Kidney (tissue), 14 donors: ENCODE measurements around the gene SPAM1. TPM values are rescaled to one million over a fixed set of nuclear protein-coding genes. Genes with fewer than 3 reads are reported as not detected.
"Not testable (repeated sequence)": the region's sequence is repeated elsewhere in the genome, so short reads cannot be mapped to it uniquely, and the experiment has no call there.

Source experiments
- DNase-seq, 5 donors: peaks; one replicate each; pipeline ENCODE4 v3.0.0-alpha.2; 2013 to 2020
- FAIRE-seq: peaks from 2 replicates; lab custom pipeline; 2012; peaks lifted over from hg19 to GRCh38; lab: Jason Lieb, UNC
- H3K27ac ChIP-seq, 2 donors: one replicate each; pipeline ENCODE4 v1.7.0; 2013; ENCODE audit warnings: low read depth in 2 of 2, low read length in 2 of 2, inconsistent platforms in 1 of 2
- H3K27me3 ChIP-seq: one replicate; pipeline ENCODE4 v1.7.1; 2013; ENCODE audit warnings: low read length, inconsistent platforms; ENCODE audit not compliant: control insufficient read depth, insufficient read depth
- H3K36me3 ChIP-seq, 3 donors: one replicate each; pipeline versions ENCODE4 v1.7.0 to v1.7.1; 2013; ENCODE audit warnings: low read length in 3 of 3, control low read depth in 1 of 3, inconsistent platforms in 1 of 3; ENCODE audit not compliant: insufficient read depth in 3 of 3, control insufficient read depth in 2 of 3
- H3K4me1 ChIP-seq, 3 donors: one replicate each; pipeline versions ENCODE4 v1.7.0 to v1.7.1; 2013; ENCODE audit warnings: low read length in 3 of 3, inconsistent platforms in 1 of 3, low read depth in 1 of 3; ENCODE audit not compliant: control insufficient read depth in 2 of 3, insufficient read depth in 2 of 3
- H3K4me3 ChIP-seq, 3 donors: one replicate each; pipeline versions ENCODE4 v1.7.0 to v1.8.1; 2013; ENCODE audit warnings: low read length in 3 of 3, control low read depth in 1 of 3, inconsistent platforms in 1 of 3
- H3K9ac ChIP-seq, 3 donors: one replicate each; pipeline versions ENCODE4 v1.7.0 to v1.7.1; 2013; ENCODE audit warnings: low read length in 3 of 3, control low read depth in 1 of 3, inconsistent platforms in 1 of 3
- H3K9me3 ChIP-seq, 3 donors: one replicate each; pipeline versions ENCODE4 v1.7.0 to v1.7.1; 2013; ENCODE audit warnings: low read length in 3 of 3, control low read depth in 1 of 3, inconsistent platforms in 1 of 3; ENCODE audit not compliant: control insufficient read depth in 2 of 3, insufficient read depth in 1 of 3
- intact Hi-C: fragments of 100-400 bp; cut with DNase I; formaldehyde crosslinking; loops from one replicate; pipeline ENCODE4 v1.11.1; 2022
- polyA plus RNA-seq: library from polyadenylated mRNA; stranded (reverse); fragments of 350-450 nt; fragmentation: Illumina TruSeq; extraction: RNeasy Lipid Tissue Mini Kit (QIAGEN cat#74804); gene quantifications from one replicate; pipeline ENCODE4 v1.2.3, GENCODE V29; 2014; ENCODE audit warnings: low read depth, low replicate concordance; ENCODE audit not compliant: insufficient read depth
- total RNA-seq: library from RNA; stranded (reverse); fragmentation: NEBNext Ultra II Directional; extraction: Animal tissue kit (Norgen Biotek cat#: 25700); gene quantifications from one replicate; pipeline ENCODE4 v1.2.1, GENCODE V29; 2021
- TF ChIP-seq, protein P1 (sequence below): IDR thresholded peaks from 3 replicates; pipeline ENCODE4 v1.5.1; 2012; ENCODE audit warnings: mild to moderate bottlenecking, moderate library complexity, borderline replicate concordance; ENCODE audit not compliant: insufficient read depth; ENCODE audit errors: extremely low read depth
- donor health status: control.
- donor health status: control.
- donor health status: control.
- donor health status: control.
- donor health status: control.
- donor health status: DM: yes; HTN: yes; CAD: no.
- donor health status: Normal renal cell carcinoma (clear cell type).

The SPAM1 gene
- total and polyA plus RNA-seq, 2 donors from 2014 or later = not detected

DNA sequence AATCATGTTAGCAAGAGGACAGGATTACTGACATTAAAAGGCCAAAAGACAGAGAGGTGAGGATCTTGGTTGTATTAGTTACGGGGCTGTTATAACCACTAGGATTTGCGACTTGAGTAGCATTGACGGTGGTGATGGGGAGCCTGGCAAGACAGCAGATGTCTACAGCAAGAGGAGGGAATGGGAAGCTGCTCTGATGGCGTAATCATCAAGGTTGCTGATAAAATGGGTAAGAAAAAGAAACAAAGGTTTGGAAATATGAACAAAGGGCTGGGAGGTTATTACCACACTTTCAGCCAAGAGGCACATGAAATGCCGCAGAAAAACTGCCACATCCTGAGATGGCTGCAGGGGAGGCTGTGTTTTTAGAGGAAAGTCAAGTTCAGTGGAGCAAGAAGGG is 73.9 kb downstream of the SPAM1 start:
- no peak for FAIRE-seq
- intact Hi-C loops = no loop called here
- Histone ChIP-seq H3K9ac (no peak overlapping the region), H3K9me3 (peaks cover 0 to 11% (median 4%) of the 10 kb centered on the region in 3 donors), H3K36me3 (no peaks in the 10 kb centered on the region), H3K4me3 (no peak overlapping the region), H3K4me1 (no peaks in the 10 kb centered on the region), H3K27ac (no peak overlapping the region), H3K27me3 (no peaks in the 10 kb centered on the region)
- TF ChIP-seq, protein P1, sequence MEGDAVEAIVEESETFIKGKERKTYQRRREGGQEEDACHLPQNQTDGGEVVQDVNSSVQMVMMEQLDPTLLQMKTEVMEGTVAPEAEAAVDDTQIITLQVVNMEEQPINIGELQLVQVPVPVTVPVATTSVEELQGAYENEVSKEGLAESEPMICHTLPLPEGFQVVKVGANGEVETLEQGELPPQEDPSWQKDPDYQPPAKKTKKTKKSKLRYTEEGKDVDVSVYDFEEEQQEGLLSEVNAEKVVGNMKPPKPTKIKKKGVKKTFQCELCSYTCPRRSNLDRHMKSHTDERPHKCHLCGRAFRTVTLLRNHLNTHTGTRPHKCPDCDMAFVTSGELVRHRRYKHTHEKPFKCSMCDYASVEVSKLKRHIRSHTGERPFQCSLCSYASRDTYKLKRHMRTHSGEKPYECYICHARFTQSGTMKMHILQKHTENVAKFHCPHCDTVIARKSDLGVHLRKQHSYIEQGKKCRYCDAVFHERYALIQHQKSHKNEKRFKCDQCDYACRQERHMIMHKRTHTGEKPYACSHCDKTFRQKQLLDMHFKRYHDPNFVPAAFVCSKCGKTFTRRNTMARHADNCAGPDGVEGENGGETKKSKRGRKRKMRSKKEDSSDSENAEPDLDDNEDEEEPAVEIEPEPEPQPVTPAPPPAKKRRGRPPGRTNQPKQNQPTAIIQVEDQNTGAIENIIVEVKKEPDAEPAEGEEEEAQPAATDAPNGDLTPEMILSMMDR = no peak
- DNase-seq = no peak

DNA sequence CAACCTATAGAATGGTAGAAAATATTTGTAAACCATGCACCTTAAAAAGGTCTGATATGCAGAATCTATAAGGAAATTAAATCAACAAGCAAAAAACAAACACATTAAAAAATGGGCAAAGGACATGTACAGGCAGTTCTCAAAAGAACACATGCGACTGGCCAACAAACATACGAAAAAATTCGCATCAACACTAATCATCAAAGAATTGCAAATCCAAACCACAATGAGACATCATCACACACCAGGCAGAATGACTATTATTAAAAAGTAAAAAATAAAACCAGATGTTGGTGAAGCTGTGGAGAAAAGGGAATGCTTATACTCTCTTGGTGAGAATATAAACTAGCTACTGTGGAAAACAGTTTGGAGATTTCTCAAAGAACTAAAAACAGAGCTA is 74.7 kb downstream of the SPAM1 start:
- H3K27ac ChIP-seq = no peak overlapping the region
- no peak for FAIRE-seq
- no peak overlapping the region for H3K9ac ChIP-seq
- DNase-seq = no peak
- intact Hi-C loops = no loop called here
- H3K36me3 ChIP-seq = no peaks in the 10 kb centered on the region
- peaks cover 0 to 11% (median 4%) of the 10 kb centered on the region in 3 donors for H3K9me3 ChIP-seq
- no peak overlapping the region for H3K4me3 ChIP-seq
- H3K27me3 ChIP-seq = no peaks in the 10 kb centered on the region
- TF ChIP-seq, protein P1 = no peak
- no peaks in the 10 kb centered on the region for H3K4me1 ChIP-seq

DNA sequence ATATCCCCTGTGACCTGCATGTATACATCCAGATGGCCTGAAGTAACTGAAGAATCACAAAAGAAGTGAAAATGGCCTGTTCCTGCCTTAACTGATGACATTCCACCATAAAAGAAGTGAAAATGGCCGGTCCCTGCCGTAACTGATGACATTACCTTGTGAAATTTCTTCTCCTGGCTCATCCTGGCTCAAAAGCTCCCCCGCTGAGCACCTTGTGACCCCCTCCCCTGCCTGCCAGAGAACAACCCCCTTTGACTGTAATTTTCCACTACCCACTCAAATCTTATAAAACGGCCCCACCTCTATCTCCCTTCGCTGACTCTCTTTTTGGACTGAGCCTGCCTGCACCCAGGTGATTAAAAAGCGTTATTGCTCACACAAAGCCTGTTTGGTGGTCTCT is 83.3 kb downstream of the SPAM1 start:
- H3K36me3 ChIP-seq, H3K9ac ChIP-seq, H3K4me1 ChIP-seq, H3K9me3 ChIP-seq, intact Hi-C loops, H3K4me3 ChIP-seq, DNase-seq, FAIRE-seq, H3K27me3 ChIP-seq, H3K27ac ChIP-seq: not testable (repeated sequence)

DNA sequence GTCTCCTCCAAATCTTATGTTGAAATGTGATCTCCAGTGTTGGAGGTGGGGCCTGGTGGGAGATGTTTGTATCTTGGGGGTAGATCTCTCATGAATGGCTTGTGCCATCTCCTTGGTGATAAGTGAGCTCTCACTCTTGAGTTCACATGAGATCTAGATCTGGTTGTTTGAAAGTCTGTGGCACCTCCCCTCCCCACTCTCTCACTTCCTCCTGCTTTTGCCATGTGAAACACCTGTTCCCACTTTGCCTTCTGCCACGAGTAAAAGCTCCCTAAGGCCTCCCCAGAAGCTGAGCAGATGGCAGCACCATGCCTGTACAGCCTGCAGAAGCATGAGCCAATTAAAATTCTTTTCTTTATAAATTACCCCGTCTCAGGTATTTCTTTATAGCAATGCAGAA is 84.3 kb downstream of the SPAM1 start:
- no peaks in the 10 kb centered on the region for H3K4me1 ChIP-seq
- no peaks in the 10 kb centered on the region for H3K27me3 ChIP-seq
- DNase-seq (no peak), FAIRE-seq (no peak)
- no peak overlapping the region for H3K27ac ChIP-seq
- H3K4me3 ChIP-seq = no peak overlapping the region
- TF ChIP-seq, protein P1 = no peak
- no peak overlapping the region for H3K9ac ChIP-seq
- H3K36me3 ChIP-seq = no peaks in the 10 kb centered on the region
- intact Hi-C loops = no loop called here
- no peaks in the 10 kb centered on the region for H3K9me3 ChIP-seq

Other genes with a start within 250 kb of the SPAM1 start
- 50.4 TPM for gene WASL, start 176.2 kb upstream of the SPAM1 start, total RNA-seq
- gene WASL, start 176.2 kb upstream of the SPAM1 start, polyA plus RNA-seq = 28.7 TPM
- not detected for gene HYAL4, start 80.1 kb upstream of the SPAM1 start, total RNA-seq
- gene HYAL4, start 80.1 kb upstream of the SPAM1 start, polyA plus RNA-seq = 0.24 TPM
- not detected for gene TMEM229A, start 107.8 kb downstream of the SPAM1 start, total RNA-seq
- not detected for gene TMEM229A, start 107.8 kb downstream of the SPAM1 start, polyA plus RNA-seq